ENCODE measurements around the gene YTHDF2. TPM values are rescaled to one million over a fixed set of nuclear protein-coding genes. Genes with fewer than 3 reads are reported as not detected.

The YTHDF2 gene
- total RNA-seq, 3 donors from 2014 or later (not counting 1 experiment from before 2014, with no cell fraction given): 78.9 to 98.3 (median 97.9) TPM

GRCh38 chr1:28803051-28803450 lies 66.3 kb downstream of the YTHDF2 start:
- TF ChIP-seq, protein P1, sequence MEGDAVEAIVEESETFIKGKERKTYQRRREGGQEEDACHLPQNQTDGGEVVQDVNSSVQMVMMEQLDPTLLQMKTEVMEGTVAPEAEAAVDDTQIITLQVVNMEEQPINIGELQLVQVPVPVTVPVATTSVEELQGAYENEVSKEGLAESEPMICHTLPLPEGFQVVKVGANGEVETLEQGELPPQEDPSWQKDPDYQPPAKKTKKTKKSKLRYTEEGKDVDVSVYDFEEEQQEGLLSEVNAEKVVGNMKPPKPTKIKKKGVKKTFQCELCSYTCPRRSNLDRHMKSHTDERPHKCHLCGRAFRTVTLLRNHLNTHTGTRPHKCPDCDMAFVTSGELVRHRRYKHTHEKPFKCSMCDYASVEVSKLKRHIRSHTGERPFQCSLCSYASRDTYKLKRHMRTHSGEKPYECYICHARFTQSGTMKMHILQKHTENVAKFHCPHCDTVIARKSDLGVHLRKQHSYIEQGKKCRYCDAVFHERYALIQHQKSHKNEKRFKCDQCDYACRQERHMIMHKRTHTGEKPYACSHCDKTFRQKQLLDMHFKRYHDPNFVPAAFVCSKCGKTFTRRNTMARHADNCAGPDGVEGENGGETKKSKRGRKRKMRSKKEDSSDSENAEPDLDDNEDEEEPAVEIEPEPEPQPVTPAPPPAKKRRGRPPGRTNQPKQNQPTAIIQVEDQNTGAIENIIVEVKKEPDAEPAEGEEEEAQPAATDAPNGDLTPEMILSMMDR (IDR thresholded peaks at IDR 0.05): no peak
- ATAC-seq: no peak
- Histone ChIP-seq H3K27ac (ENCODE audit: low read length) (no peak overlapping the region), H3K4me1 (ENCODE audit: control insufficient read depth, insufficient read depth, low read length) (no peaks in the 10 kb centered on the region), H3K9me3 (ENCODE audit: control insufficient read depth, insufficient read depth, low read length) (no peaks in the 10 kb centered on the region), H3K36me3 (ENCODE audit: control insufficient read depth, insufficient read depth, low read length) (no peaks in the 10 kb centered on the region), H3K4me3 (ENCODE audit: low read length) (no peak overlapping the region), H3K27me3 (ENCODE audit: control insufficient read depth, insufficient read depth, low read length) (no peaks in the 10 kb centered on the region)
- H3K36me3 Mint-ChIP-seq: no peaks in the 10 kb centered on the region
- peaks cover 0 to 13% of the 10 kb centered on the region in 2 donors for H3K27me3 Mint-ChIP-seq (ENCODE audit: low read depth in 2 of 2)
- intact Hi-C loops (cut with micrococcal nuclease): no loop called here
- no peak overlapping the region for H3K27ac Mint-ChIP-seq
- no peaks in the 10 kb centered on the region for H3K9me3 Mint-ChIP-seq
- H3K4me3 Mint-ChIP-seq: no peak overlapping the region
- no peak for DNase-seq
- 75% methylated on average over 4 of the region's 5 CpGs for WGBS (ENCODE audit: insufficient coverage)
- no peaks in the 10 kb centered on the region for H3K4me1 Mint-ChIP-seq

- no peak overlapping the region for H3K4me3 ChIP-seq (ENCODE audit: low read length)
- no peaks in the 10 kb centered on the region for H3K4me1 Mint-ChIP-seq
- no peaks in the 10 kb centered on the region for H3K9me3 ChIP-seq (ENCODE audit: control insufficient read depth, insufficient read depth, low read length)
- H3K27me3 Mint-ChIP-seq (ENCODE audit: low read depth in 2 of 2): peaks cover 0 to 10% of the 10 kb centered on the region in 2 donors
- H3K36me3 Mint-ChIP-seq: no peaks in the 10 kb centered on the region
- no peaks in the 10 kb centered on the region for H3K9me3 Mint-ChIP-seq
- no peaks in the 10 kb centered on the region for H3K36me3 ChIP-seq (ENCODE audit: control insufficient read depth, insufficient read depth, low read length)
- WGBS (ENCODE audit: insufficient coverage): 84% methylated on average over 3 of the region's 3 CpGs
- H3K4me3 Mint-ChIP-seq: no peak overlapping the region
- intact Hi-C loops (cut with micrococcal nuclease): no loop called here
- no peaks in the 10 kb centered on the region for H3K4me1 ChIP-seq (ENCODE audit: control insufficient read depth, insufficient read depth, low read length)
- no peak overlapping the region for H3K27ac Mint-ChIP-seq
- DNase-seq (no peak), ATAC-seq (no peak)
- no peaks in the 10 kb centered on the region for H3K27me3 ChIP-seq (ENCODE audit: control insufficient read depth, insufficient read depth, low read length)
- TF ChIP-seq, protein P1 (IDR thresholded peaks at IDR 0.05): no peak
- H3K27ac ChIP-seq (ENCODE audit: low read length): no peak overlapping the region
Observed at GRCh38 chr1:28803662-28804061, 66.9 kb downstream of the YTHDF2 start.

GRCh38 chr1:28804071-28804470 lies 67.3 kb downstream of the YTHDF2 start:
- Mint-ChIP-seq H3K4me1 (no peaks in the 10 kb centered on the region), H3K36me3 (no peaks in the 10 kb centered on the region), H3K27me3 (ENCODE audit: low read depth in 2 of 2) (peaks cover 0 to 8% of the 10 kb centered on the region in 2 donors), H3K9me3 (no peaks in the 10 kb centered on the region), H3K27ac (no peak overlapping the region), H3K4me3 (no peak overlapping the region)
- Histone ChIP-seq H3K4me1 (ENCODE audit: control insufficient read depth, insufficient read depth, low read length) (no peaks in the 10 kb centered on the region), H3K9me3 (ENCODE audit: control insufficient read depth, insufficient read depth, low read length) (no peaks in the 10 kb centered on the region), H3K4me3 (ENCODE audit: low read length) (no peak overlapping the region), H3K27ac (ENCODE audit: low read length) (no peak overlapping the region), H3K36me3 (ENCODE audit: control insufficient read depth, insufficient read depth, low read length) (no peaks in the 10 kb centered on the region), H3K27me3 (ENCODE audit: control insufficient read depth, insufficient read depth, low read length) (no peaks in the 10 kb centered on the region)
- 94% methylated on average over 2 of the region's 3 CpGs for WGBS (ENCODE audit: insufficient coverage)
- intact Hi-C loops (cut with micrococcal nuclease): no loop called here
- ATAC-seq: no peak
- TF ChIP-seq, protein P1 (IDR thresholded peaks at IDR 0.05): no peak
- DNase-seq: no peak

- no peaks in the 10 kb centered on the region for H3K9me3 Mint-ChIP-seq
- TF ChIP-seq, protein P1 (IDR thresholded peaks at IDR 0.05): no peak
- no peaks in the 10 kb centered on the region for H3K36me3 ChIP-seq (ENCODE audit: control insufficient read depth, insufficient read depth, low read length)
- no peaks in the 10 kb centered on the region for H3K4me1 Mint-ChIP-seq
- H3K27ac Mint-ChIP-seq: no peak overlapping the region
- WGBS (ENCODE audit: insufficient coverage): 70% methylated on average over 4 of the region's 4 CpGs
- H3K4me1 ChIP-seq (ENCODE audit: control insufficient read depth, insufficient read depth, low read length): no peaks in the 10 kb centered on the region
- no peak for ATAC-seq
- peaks cover 9% of the 10 kb centered on the region for H3K27me3 ChIP-seq (ENCODE audit: control insufficient read depth, insufficient read depth, low read length)
- H3K36me3 Mint-ChIP-seq: no peaks in the 10 kb centered on the region
- no peak for DNase-seq
- peaks cover 20 to 24% of the 10 kb centered on the region in 2 donors for H3K27me3 Mint-ChIP-seq (ENCODE audit: low read depth in 2 of 2)
- no peaks in the 10 kb centered on the region for H3K9me3 ChIP-seq (ENCODE audit: control insufficient read depth, insufficient read depth, low read length)
- H3K4me3 ChIP-seq (ENCODE audit: low read length): no peak overlapping the region
- H3K4me3 Mint-ChIP-seq: no peak overlapping the region
- H3K27ac ChIP-seq (ENCODE audit: low read length): no peak overlapping the region
- intact Hi-C loops (cut with micrococcal nuclease): no loop called here
Observed at GRCh38 chr1:28807046-28807445, 70.3 kb downstream of the YTHDF2 start.

Data from natural killer cell (primary cell).